ENCODE results near the gene FOXD2.

DNA sequence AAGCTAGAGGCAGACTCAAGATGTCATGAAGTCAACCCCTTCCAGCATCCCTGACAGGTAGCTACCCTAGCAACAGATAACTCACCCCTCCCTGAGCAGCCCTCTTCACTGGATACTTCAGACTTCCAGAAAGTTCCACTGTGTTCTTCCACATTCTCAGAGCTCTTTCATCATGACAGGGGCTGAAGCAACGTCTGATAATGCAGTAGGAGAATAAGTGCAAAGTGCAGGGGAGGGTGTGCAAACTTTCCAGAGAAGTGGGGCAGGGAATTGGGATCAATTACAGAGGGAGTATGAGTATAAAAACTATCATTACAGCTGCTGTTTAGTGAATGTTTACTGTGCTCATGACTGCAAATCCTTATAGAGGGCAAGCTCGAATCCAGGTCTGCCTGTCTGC lies 48.1 kb upstream of the FOXD2 start:
- TF ChIP-seq KDM1A (IDR thresholded peaks at IDR 0.05; ENCODE audit: low read depth) (no peak), NR3C1 (IDR thresholded peaks at IDR 0.05) (no peak), NFE2L2 (conservative IDR thresholded peaks at IDR 0.05; ENCODE audit: low read length) (no peak), PHF8 (IDR thresholded peaks at IDR 0.05; ENCODE audit: borderline replicate concordance, low read depth) (no peak), RNF2 (IDR thresholded peaks at IDR 0.05; ENCODE audit: borderline replicate concordance, low read depth) (no peak), POLR2AphosphoS2 (conservative IDR thresholded peaks at IDR 0.05; ENCODE audit: low read length) (no peak), ZC3H11A (IDR thresholded peaks at IDR 0.05) (no peak)
- TF ChIP-seq, protein P1, sequence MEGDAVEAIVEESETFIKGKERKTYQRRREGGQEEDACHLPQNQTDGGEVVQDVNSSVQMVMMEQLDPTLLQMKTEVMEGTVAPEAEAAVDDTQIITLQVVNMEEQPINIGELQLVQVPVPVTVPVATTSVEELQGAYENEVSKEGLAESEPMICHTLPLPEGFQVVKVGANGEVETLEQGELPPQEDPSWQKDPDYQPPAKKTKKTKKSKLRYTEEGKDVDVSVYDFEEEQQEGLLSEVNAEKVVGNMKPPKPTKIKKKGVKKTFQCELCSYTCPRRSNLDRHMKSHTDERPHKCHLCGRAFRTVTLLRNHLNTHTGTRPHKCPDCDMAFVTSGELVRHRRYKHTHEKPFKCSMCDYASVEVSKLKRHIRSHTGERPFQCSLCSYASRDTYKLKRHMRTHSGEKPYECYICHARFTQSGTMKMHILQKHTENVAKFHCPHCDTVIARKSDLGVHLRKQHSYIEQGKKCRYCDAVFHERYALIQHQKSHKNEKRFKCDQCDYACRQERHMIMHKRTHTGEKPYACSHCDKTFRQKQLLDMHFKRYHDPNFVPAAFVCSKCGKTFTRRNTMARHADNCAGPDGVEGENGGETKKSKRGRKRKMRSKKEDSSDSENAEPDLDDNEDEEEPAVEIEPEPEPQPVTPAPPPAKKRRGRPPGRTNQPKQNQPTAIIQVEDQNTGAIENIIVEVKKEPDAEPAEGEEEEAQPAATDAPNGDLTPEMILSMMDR (IDR thresholded peaks at IDR 0.05) = no peak

Data from A549 (cell line).